Measurements from ENCODE around the gene PRR23E.

PRR23E gene

DNA sequence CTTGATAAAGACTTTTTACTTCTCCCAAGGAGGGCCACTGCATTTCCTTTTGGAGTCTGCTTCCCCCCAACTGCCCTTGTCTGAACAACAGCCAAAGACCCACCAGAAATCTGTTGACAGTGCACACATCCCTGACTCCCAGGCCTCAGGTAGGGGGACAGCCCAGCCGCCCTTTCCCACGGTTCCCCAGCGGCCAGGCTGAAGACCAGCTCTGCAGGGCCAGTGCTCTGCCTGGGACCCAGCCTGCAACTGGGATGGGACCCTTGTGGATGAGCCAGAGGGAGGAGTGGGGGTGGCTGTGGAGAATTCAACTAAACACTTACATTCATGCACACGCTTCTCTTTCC lies 8.1 kb upstream of the PRR23E start:
- DNase-seq: no peak

DNA sequence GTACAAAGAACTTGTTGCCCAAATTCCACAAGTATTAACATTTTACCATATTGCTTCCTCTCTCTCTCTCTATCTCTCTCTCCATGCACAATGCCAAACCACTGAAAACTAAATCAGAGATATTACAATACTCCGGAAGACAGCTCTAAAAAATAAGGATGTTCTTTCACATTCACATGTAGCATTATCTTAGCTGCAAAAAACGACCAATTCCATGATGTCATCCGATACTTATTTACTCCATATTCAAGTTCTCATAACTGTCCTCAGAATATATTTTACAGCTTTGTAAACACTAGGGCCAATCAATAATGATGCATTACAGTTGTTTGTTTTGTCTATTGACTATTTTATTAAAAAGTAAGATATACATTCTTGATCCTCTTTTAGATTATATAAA lies 7.7 kb upstream of the PRR23E start:
- DNase-seq: no peak

DNA sequence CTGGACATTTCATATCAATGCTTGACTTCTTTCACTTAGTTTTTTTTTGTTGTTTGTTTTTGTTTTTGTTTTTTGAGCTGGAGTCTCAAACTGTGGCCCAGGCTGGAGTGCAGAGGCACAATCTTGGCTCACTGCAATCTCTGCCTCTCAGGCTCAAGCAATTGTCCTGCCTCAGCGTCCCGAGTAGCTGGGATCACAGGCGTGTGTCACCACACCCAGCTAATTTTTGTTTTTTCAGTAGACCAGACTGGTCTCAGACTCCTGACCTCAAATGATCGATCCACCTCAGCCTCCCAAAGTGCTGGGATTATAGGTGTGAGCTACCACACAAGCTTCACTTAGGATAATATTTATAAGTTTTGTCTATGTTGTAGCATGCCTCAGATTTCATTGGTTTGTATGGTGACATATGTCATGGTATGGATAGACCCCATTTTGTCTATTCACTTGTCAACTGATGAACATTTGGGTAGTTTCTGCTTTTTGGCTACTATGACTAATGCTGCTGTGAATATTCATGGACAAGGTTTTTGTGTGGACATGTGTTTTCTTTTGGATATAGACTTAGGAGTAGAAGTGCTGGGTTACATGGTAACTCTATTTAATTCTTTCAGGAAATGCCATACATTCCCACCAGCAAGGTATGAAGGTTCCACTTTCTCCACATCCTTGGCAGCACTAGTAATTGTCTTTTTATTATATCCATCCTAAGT lies 6.8 kb upstream of the PRR23E start:
- DNase-seq: no peak

DNA sequence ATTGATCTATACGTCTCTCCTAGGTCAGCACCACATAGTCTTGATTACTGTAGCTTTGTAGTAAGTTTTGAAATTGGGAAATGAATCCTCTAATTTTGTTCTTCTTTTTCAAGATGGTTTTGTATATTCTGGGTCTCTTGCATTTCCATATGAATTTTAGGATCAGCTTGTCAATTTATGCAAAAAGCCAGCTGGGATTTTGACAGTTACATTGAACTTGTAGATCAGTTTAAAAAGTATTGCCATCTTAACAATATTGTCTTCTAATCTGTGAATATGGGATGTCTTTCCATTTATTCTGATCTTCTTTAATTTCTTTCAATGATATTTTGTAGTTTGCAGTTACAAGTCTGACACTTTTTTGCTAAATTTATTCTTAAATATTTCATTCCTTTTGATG lies 5.6 kb upstream of the PRR23E start:
- no peak for DNase-seq

- no peak for DNase-seq
Measured at GRCh38 chr3:127193341-127193740, 410 bp downstream of the PRR23E start.

DNA sequence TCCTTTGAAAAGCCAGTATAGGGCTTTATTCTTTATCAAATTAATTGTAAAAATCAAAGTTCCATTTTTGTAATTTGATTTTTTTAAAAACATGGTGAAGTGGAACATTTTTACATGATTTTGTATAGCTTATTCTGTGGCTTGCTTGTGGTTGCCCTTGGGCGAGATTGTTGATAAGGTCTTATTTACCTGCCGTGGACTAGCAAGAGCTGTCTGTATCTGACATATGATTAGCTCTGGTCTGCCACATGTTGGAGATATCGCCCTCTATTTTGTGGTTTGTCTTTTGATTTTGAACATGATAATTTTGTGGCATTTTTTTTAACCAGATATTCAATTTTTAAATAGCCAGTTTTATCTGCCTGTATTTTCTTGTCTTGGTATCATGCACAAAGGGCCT lies 844 bp downstream of the PRR23E start:
- DNase-seq: no peak

DNA sequence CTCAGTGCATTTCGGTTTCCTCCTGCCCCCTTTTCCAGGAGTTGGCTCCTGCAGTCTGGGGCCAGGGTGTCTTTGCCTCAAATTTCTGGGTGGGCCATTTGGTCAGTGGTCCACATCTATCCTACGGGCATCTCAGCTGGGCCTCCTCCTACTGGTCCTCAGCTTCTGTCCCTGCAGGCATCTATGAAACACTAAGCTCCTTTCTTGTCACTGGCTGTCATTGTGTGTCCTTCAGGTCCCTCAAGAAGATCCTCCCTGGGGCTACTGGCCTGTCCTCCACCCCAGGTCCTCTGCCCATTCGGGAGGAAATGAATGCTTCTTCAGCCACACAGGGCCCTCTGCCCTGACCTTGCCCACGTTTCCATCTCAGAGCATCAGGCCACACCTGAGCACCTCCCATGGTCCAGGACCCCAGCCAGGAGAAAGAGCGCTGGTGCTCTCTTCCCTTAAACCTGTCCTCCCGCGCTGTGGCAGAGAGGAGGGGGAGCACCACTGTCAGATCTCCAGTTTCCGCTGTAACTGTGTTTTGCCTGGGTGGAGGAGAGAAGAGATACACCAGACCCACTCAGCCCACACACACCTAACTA lies 1.8 kb downstream of the PRR23E start:
- no peak for DNase-seq

DNA sequence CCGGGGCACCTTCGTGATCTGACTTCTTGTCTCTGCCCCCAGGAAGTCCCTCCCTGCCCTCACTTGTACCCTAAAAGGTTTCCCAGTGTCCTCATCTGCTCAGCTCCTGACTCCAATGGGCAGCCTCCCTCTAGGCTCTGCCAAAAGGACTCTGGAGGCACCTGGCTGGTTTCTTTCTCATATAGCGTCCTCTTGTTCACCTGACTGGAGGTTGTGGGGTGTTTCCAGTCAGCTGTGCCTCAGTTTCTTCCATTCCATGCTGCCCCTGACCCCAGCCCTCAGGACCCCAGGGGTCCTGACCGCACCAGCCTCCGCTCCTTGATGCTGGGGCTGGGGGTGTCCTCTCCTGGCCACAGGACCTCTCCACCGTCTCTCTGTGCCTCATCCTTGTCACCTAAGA lies 2.5 kb downstream of the PRR23E start:
- no peak for DNase-seq

DNA sequence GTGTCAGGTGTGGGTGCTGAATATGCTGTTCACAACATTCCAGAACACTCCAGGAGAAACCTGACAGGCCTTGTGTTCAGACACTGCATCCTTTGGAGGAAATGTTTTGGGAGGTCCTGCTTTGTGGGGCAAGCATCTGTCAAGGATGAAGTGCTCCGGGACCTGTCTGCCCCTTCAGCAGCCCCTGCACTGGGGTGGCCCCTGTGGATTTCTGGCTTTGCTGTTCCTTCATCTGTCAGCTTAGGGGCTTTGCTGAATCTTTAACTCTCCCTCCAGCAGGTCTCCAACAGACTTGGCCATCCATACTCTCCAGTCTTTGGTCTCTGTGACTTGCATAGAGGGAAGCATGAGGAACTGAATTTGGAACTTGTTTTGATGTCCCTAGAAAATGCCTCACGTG lies 3.1 kb downstream of the PRR23E start:
- no peak for DNase-seq

- no peak for DNase-seq
Measured at GRCh38 chr3:127196466-127197299, 3.8 kb downstream of the PRR23E start.

GRCh38 chr3:127197300-127198189 lies 4.6 kb downstream of the PRR23E start:
- no peak for DNase-seq

- no peak for DNase-seq
Measured at GRCh38 chr3:127200086-127200691, 7.3 kb downstream of the PRR23E start.

DNA sequence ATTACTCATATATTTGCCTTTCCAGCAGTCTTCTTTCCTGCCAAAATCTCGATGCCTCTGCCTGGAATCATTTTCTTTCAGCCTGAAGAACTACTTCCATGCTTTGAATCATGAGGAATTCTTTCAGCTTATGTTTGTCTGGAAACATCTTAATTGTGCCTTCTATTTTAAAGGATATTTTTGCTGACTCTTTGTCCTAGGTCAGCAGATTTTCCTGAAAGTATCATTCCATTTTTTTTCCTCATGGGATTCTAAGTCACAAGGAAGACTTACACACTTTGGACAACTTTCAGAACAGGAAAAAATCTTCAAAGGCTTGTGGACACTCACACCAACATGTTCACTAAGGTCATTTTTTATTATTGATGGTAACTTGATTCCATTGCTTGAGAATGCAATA lies 10.1 kb downstream of the PRR23E start:
- no peak for DNase-seq

GRCh38 chr3:127204841-127205582 lies 12.1 kb downstream of the PRR23E start:
- no peak for DNase-seq

- no peak for DNase-seq
Measured at GRCh38 chr3:127206154-127206553, 13.2 kb downstream of the PRR23E start.

- no peak for DNase-seq
Measured at GRCh38 chr3:127206611-127207516, 13.9 kb downstream of the PRR23E start.

- no peak for DNase-seq
Measured at GRCh38 chr3:127207727-127208482, 15.0 kb downstream of the PRR23E start.

GRCh38 chr3:127208483-127209100 lies 15.7 kb downstream of the PRR23E start:
- DNase-seq: no peak

Data from right kidney (tissue), 1 donor.